MM.1S (cell line): ENCODE results near the gene NID2.

Experiments used
- DNase-seq: peaks from one replicate; pipeline ENCODE4 v3.0.0-alpha.2; 2015
- H2AFZ ChIP-seq: fragments of 300-600 bp; sonication (generic); 2 replicates; pipeline ENCODE4 v1.6.0; 2016; ENCODE audit warnings: antibody characterized with exemption, low read length
- H3F3A ChIP-seq: fragments of 300-600 bp; sonication (generic); 2 replicates; pipeline ENCODE4 v1.6.1; 2016; ENCODE audit warnings: mild to moderate bottlenecking, antibody characterized with exemption, low read length, moderate library complexity, mixed read lengths; ENCODE audit not compliant: insufficient read depth
- H3K27ac ChIP-seq: fragments of 300-600 bp; sonication (generic); 2 replicates; pipeline ENCODE4 v1.5.1; 2016; ENCODE audit warnings: mild to moderate bottlenecking, low read length
- H3K27me3 ChIP-seq: fragments of 300-600 bp; sonication (generic); replicated peaks from 2 replicates; pipeline ENCODE4 v1.6.0; 2016; ENCODE audit warnings: low read length; ENCODE audit not compliant: insufficient read depth
- H3K36me3 ChIP-seq: fragments of 300-600 bp; sonication (generic); replicated peaks from 2 replicates; pipeline ENCODE4 v1.6.1; 2016; ENCODE audit warnings: mild to moderate bottlenecking, low read length, mixed read lengths; ENCODE audit not compliant: insufficient read depth
- H3K4me1 ChIP-seq: fragments of 300-600 bp; sonication (generic); 2 replicates; pipeline ENCODE4 v1.6.1; 2016; ENCODE audit warnings: low read length, mixed read lengths
- H3K4me2 ChIP-seq: fragments of 300-600 bp; sonication (generic); 2 replicates; pipeline ENCODE4 v1.6.0; 2016; ENCODE audit warnings: low read depth, low read length
- H3K4me3 ChIP-seq: fragments of 300-600 bp; sonication (generic); 2 replicates; pipeline ENCODE4 v1.5.1; 2016; ENCODE audit warnings: low read length, mixed read lengths
- H3K79me2 ChIP-seq: fragments of 300-600 bp; sonication (generic); 2 replicates; pipeline ENCODE4 v1.6.1; 2016; ENCODE audit warnings: mixed run types, low read length, mixed read lengths
- H3K9ac ChIP-seq: fragments of 300-600 bp; sonication (generic); 2 replicates; pipeline ENCODE4 v1.6.1; 2016; ENCODE audit warnings: low read length, mixed read lengths
- H3K9me2 ChIP-seq: fragments of 300-600 bp; sonication (generic); replicated peaks from 2 replicates; pipeline ENCODE4 v1.6.1; 2016; ENCODE audit warnings: mild to moderate bottlenecking, low read length, mixed read lengths; ENCODE audit not compliant: insufficient read depth
- H3K9me3 ChIP-seq: fragments of 300-600 bp; sonication (generic); replicated peaks from 2 replicates; pipeline ENCODE4 v1.6.1; 2016; ENCODE audit warnings: mild to moderate bottlenecking, low read length, mixed read lengths; ENCODE audit not compliant: insufficient read depth
- H4K20me1 ChIP-seq: fragments of 300-600 bp; sonication (generic); 2 replicates; pipeline ENCODE4 v1.6.1; 2016; ENCODE audit warnings: mild to moderate bottlenecking, low read length, moderate library complexity, mixed read lengths; ENCODE audit not compliant: insufficient read depth
- CTCF ChIP-seq: fragments of 300-600 bp; sonication (generic); IDR thresholded peaks from 2 replicates; pipeline ENCODE4 v1.5.1; 2016; ENCODE audit warnings: antibody characterized with exemption, low read length, mixed read lengths
- EZH2 ChIP-seq: fragments of 300-600 bp; sonication (generic); optimal IDR thresholded peaks from 2 replicates; pipeline ENCODE3; 2017; ENCODE audit warnings: low read depth, mild to moderate bottlenecking, antibody characterized with exemption, low read length, mixed read lengths
- EZH2phosphoT487 ChIP-seq: fragments of 300-600 bp; sonication (generic); IDR thresholded peaks from 2 replicates; pipeline ENCODE4 v1.6.1; 2018; ENCODE audit warnings: antibody characterized with exemption, low read length

The NID2 gene

GRCh38 chr14:52000019-52000582 is 68.8 kb downstream of the NID2 start:
- H3K36me3 ChIP-seq = no peaks in the 10 kb centered on the region; the same call in 1 of the 2 replicates
- DNase-seq = no peak

GRCh38 chr14:51999084-51999483 is 69.8 kb downstream of the NID2 start:
- no peak overlapping the region for H2AFZ ChIP-seq
- H3K4me3 ChIP-seq = no peak overlapping the region
- no peaks in the 10 kb centered on the region for H3K9me3 ChIP-seq
- no peaks in the 10 kb centered on the region for H3K27me3 ChIP-seq
- H3K4me2 ChIP-seq = no peak overlapping the region
- no peaks in the 10 kb centered on the region for H3K9me2 ChIP-seq
- no peak for DNase-seq
- no peaks in the 10 kb centered on the region; the same call in 1 of the 2 replicates for H3K36me3 ChIP-seq
- no peak overlapping the region for H3K27ac ChIP-seq
- H3K4me1 ChIP-seq = peaks cover 12% of the 10 kb centered on the region
- H3F3A ChIP-seq = no peaks in the 10 kb centered on the region
- TF ChIP-seq EZH2phosphoT487 (no peak), EZH2 (no peak), CTCF (no peak)
- H4K20me1 ChIP-seq = no peaks in the 10 kb centered on the region
- H3K79me2 ChIP-seq = peaks cover 7% of the 10 kb centered on the region
- H3K9ac ChIP-seq = no peak overlapping the region

More at GRCh38 chr14:52000019-52000582, 68.8 kb downstream of the NID2 start:
- no peak overlapping the region for H3K4me3 ChIP-seq
- no peak for TF ChIP-seq CTCF
- no peak for TF ChIP-seq EZH2
- TF ChIP-seq EZH2phosphoT487 = no peak
- no peak overlapping the region for H3K4me2 ChIP-seq
- H3K9me3 ChIP-seq = no peaks in the 10 kb centered on the region
- no peak overlapping the region for H3K9ac ChIP-seq
- H3K27ac ChIP-seq = no peak overlapping the region
- no peaks in the 10 kb centered on the region for H4K20me1 ChIP-seq
- no peaks in the 10 kb centered on the region for H3K9me2 ChIP-seq
- peaks cover 15% of the 10 kb centered on the region for H3K4me1 ChIP-seq
- peaks cover 7% of the 10 kb centered on the region for H3K79me2 ChIP-seq
- no peaks in the 10 kb centered on the region for H3F3A ChIP-seq
- no peak overlapping the region for H2AFZ ChIP-seq
- H3K27me3 ChIP-seq = no peaks in the 10 kb centered on the region

- no peak overlapping the region for H2AFZ ChIP-seq
- H3K9me3 ChIP-seq = no peaks in the 10 kb centered on the region
- no peak overlapping the region for H3K4me3 ChIP-seq
- H3K27me3 ChIP-seq = no peaks in the 10 kb centered on the region
- peaks cover 4% of the 10 kb centered on the region; the same call in 1 of the 2 replicates for H3K4me1 ChIP-seq
- no peak for DNase-seq
- TF ChIP-seq EZH2phosphoT487 = no peak
- TF ChIP-seq EZH2 = no peak
- TF ChIP-seq CTCF = no peak
- no peaks in the 10 kb centered on the region; the same call in 1 of the 2 replicates for H3K36me3 ChIP-seq
- no peaks in the 10 kb centered on the region for H4K20me1 ChIP-seq
- no peak overlapping the region for H3K27ac ChIP-seq
- no peaks in the 10 kb centered on the region for H3K9me2 ChIP-seq
- no peak overlapping the region for H3K4me2 ChIP-seq
- no peak overlapping the region for H3K9ac ChIP-seq
- peaks cover 7% of the 10 kb centered on the region for H3K79me2 ChIP-seq
- no peaks in the 10 kb centered on the region for H3F3A ChIP-seq
These were observed 70.5 kb downstream of the NID2 start for GRCh38 chr14:51998348-51998747.
